CD14-positive monocyte (primary cell): ENCODE results near the gene TMEM59L. TPM values are rescaled to one million over a fixed set of nuclear protein-coding genes. Genes with fewer than 3 reads are reported as not detected.

Experiments
- DNase-seq, 3 donors: peaks; one replicate each; pipeline ENCODE4 v3.0.0-alpha.2; 2011 to 2022
- H2AFZ ChIP-seq: 2 replicates; pipeline ENCODE4 v1.6.0; 2012; ENCODE audit warnings: mild to moderate bottlenecking, low read depth, low read length, inconsistent platforms; ENCODE audit not compliant: insufficient read depth, poor library complexity, severe bottlenecking
- H3K27ac ChIP-seq, 2 donors: 1 replicate in 1 of 2; 2 replicates in 1 of 2; pipeline ENCODE4 v1.5.1; 2012 to 2013; ENCODE audit warnings: low read length in 2 of 2, control low read depth in 1 of 2, inconsistent platforms in 1 of 2, low read depth in 1 of 2, mild to moderate bottlenecking in 1 of 2
- H3K27me3 ChIP-seq, 2 donors: one replicate each; pipeline versions ENCODE4 v1.6.0 to v1.6.1; 2011 to 2013; ENCODE audit warnings: low read length in 2 of 2; ENCODE audit not compliant: control insufficient read depth in 2 of 2, insufficient read depth in 2 of 2
- H3K36me3 ChIP-seq, 2 donors: replicated peaks in 1 of 2; 1 replicate in 1 of 2; 2 replicates in 1 of 2; pipeline versions ENCODE4 v1.5.1 to v1.6.1; 2012 to 2013; ENCODE audit warnings: low read length in 2 of 2, control low read depth in 1 of 2, inconsistent platforms in 1 of 2, mild to moderate bottlenecking in 1 of 2; ENCODE audit not compliant: insufficient read depth in 2 of 2, control insufficient read depth in 1 of 2
- H3K4me1 ChIP-seq, 2 donors: 1 replicate in 1 of 2; 2 replicates in 1 of 2; pipeline versions ENCODE4 v1.5.1 to v1.6.1; 2012 to 2013; ENCODE audit warnings: low read length in 2 of 2, control low read depth in 1 of 2, inconsistent platforms in 1 of 2, mild to moderate bottlenecking in 1 of 2, moderate library complexity in 1 of 2; ENCODE audit not compliant: insufficient read depth in 2 of 2, control insufficient read depth in 1 of 2
- H3K4me2 ChIP-seq: replicated peaks from 2 replicates; pipeline ENCODE3; 2012; ENCODE audit warnings: low read length, moderate library complexity, mild to moderate bottlenecking; ENCODE audit not compliant: poor library complexity, severe bottlenecking; ENCODE audit errors: extremely low read depth
- H3K4me3 ChIP-seq, 3 experiments: fragments of 200-600 bp in 1 of 3; sonication (generic) in 1 of 3; replicated peaks in 1 of 3; 1 replicate in 2 of 3; 2 replicates in 1 of 3; pipeline ENCODE4 v1.5.1; 2011 to 2013; ENCODE audit warnings: low read length in 3 of 3, mild to moderate bottlenecking in 3 of 3, control low read depth in 2 of 3, low read depth in 2 of 3, inconsistent platforms in 1 of 3, moderate library complexity in 1 of 3
- H3K79me2 ChIP-seq: 2 replicates; pipeline ENCODE4 v1.6.0; 2012; ENCODE audit warnings: mild to moderate bottlenecking, control low read depth, inconsistent platforms, low read length, moderate library complexity; ENCODE audit not compliant: insufficient read depth
- H3K9ac ChIP-seq: 2 replicates; pipeline ENCODE4 v1.6.0; 2017; ENCODE audit warnings: low read length, mild to moderate bottlenecking; ENCODE audit not compliant: insufficient read depth, poor library complexity, severe bottlenecking
- H3K9me3 ChIP-seq, 2 donors: replicated peaks in 1 of 2; 1 replicate in 1 of 2; 2 replicates in 1 of 2; pipeline versions ENCODE4 v1.5.1 to v1.6.1; 2012 to 2013; ENCODE audit warnings: low read length in 2 of 2, control low read depth in 1 of 2; ENCODE audit not compliant: control insufficient read depth in 1 of 2, insufficient read depth in 1 of 2
- H4K20me1 ChIP-seq: 2 replicates; pipeline ENCODE4 v1.6.0; 2012; ENCODE audit warnings: mild to moderate bottlenecking, low read length, control low read depth, moderate library complexity; ENCODE audit not compliant: insufficient read depth
- H3K27ac Mint-ChIP-seq, 7 donors: one replicate each; pipeline ENCODE4 v1.8.0; 2020; ENCODE audit warnings: mild to moderate bottlenecking in 7 of 7, mixed read lengths in 7 of 7, moderate library complexity in 6 of 7, inconsistent platforms in 2 of 7
- H3K27me3 Mint-ChIP-seq, 3 donors: one replicate each; pipeline ENCODE4 v1.8.0; 2021 to 2022; ENCODE audit warnings: low read depth in 3 of 3, mild to moderate bottlenecking in 3 of 3, mixed read lengths in 3 of 3, moderate library complexity in 3 of 3, inconsistent platforms in 1 of 3
- H3K36me3 Mint-ChIP-seq, 2 donors: one replicate each; pipeline ENCODE4 v1.8.0; 2020; ENCODE audit warnings: mixed read lengths in 2 of 2, inconsistent platforms in 1 of 2, mild to moderate bottlenecking in 1 of 2
- H3K4me1 Mint-ChIP-seq: one replicate; pipeline ENCODE4 v1.8.0; 2020; ENCODE audit warnings: mild to moderate bottlenecking, mixed read lengths
- H3K4me3 Mint-ChIP-seq, 2 donors: one replicate each; pipeline ENCODE4 v1.8.0; 2020; ENCODE audit warnings: mild to moderate bottlenecking in 2 of 2, mixed read lengths in 2 of 2, moderate library complexity in 1 of 2
- H3K9me3 Mint-ChIP-seq, 7 donors: one replicate each; pipeline ENCODE4 v1.8.0; 2020 to 2022; ENCODE audit warnings: mixed read lengths in 7 of 7, mild to moderate bottlenecking in 6 of 7, moderate library complexity in 6 of 7, inconsistent platforms in 2 of 7
- CTCF ChIP-seq: fragments of 200-600 bp; IDR thresholded peaks from one replicate; pipeline ENCODE4 v1.8.0; 2022; ENCODE audit warnings: antibody characterized with exemption, mild to moderate bottlenecking
- WGBS: methylation state at CpG from one replicate; pipeline ENCODE4 v1.1.5; 2013; ENCODE audit warnings: missing lambda C conversion rate; ENCODE audit not compliant: insufficient coverage; 5-methylcytosine and 5-hydroxymethylcytosine counted together
- intact Hi-C, 2 donors: fragments of 100-400 bp; cut with micrococcal nuclease; formaldehyde crosslinking; loops; one replicate each; pipeline versions ENCODE4 v1.15.0 to v1.15.1; 2023
- polyA plus RNA-seq, 3 donors: library from polyadenylated mRNA; depleted of rRNA in 1 of 3; unstranded in 2 of 3; stranded (reverse) in 1 of 3; fragments of 300-500 nt in 2 of 3; fragments of >200 nt in 1 of 3; fragmentation: Illumina TruSeq in 2 of 3; gene quantifications; 1 replicate in 2 of 3; 2 replicates in 1 of 3; pipeline ENCODE4 v1.2.3, GENCODE V29; 2012 to 2021

Gene TMEM59L
- polyA plus RNA-seq, 3 donors = not detected

GRCh38 chr19:18656337-18657086 is 43.8 kb downstream of the TMEM59L start:
- WGBS = 98% methylated on average over 6 of the region's 19 CpGs
- H3K27ac ChIP-seq = no peak overlapping the region
- Mint-ChIP-seq H3K27me3 (peaks cover 8 to 14% (median 9%) of the 10 kb centered on the region in 3 donors), H3K36me3 (peaks cover 2 to 17% of the 10 kb centered on the region in 2 donors), H3K27ac (peak overlapping the region in 2 of 7 donors; percentile 13 to 53), H3K9me3 (peaks cover 0 to under 1% (median 0%) of the 10 kb centered on the region in 7 donors), H3K4me3 (no peak overlapping the region), H3K4me1 (peaks cover 24% of the 10 kb centered on the region)
- H3K4me3 ChIP-seq = no peak overlapping the region
- peaks cover 64% of the 10 kb centered on the region for H4K20me1 ChIP-seq
- H3K4me1 ChIP-seq = peaks cover 9 to 14% of the 10 kb centered on the region in 2 donors
- no peak for TF ChIP-seq CTCF
- no peaks in the 10 kb centered on the region for H3K27me3 ChIP-seq
- no peak overlapping the region for H3K4me2 ChIP-seq
- H3K9me3 ChIP-seq = no peaks in the 10 kb centered on the region
- no peak overlapping the region for H3K9ac ChIP-seq
- no peaks in the 10 kb centered on the region for H3K36me3 ChIP-seq
- H3K79me2 ChIP-seq = no peaks in the 10 kb centered on the region
- intact Hi-C loops = loop anchor here in 1 of 2 donors (5.0 kb wide), 1 partner anchor 46 kb away; no protein-coding TSS in a partner anchor
- DNase-seq = no peak
- H2AFZ ChIP-seq = no peak overlapping the region

- H3K27ac ChIP-seq = no peak overlapping the region
- no peak for DNase-seq
- WGBS = 89% methylated on average over 17 of the region's 20 CpGs
These were observed 45.1 kb downstream of the TMEM59L start for GRCh38 chr19:18657590-18658365.

More at GRCh38 chr19:18657590-18658365, 45.1 kb downstream of the TMEM59L start:
- no peaks in the 10 kb centered on the region for H3K27me3 ChIP-seq
- H3K9ac ChIP-seq = no peak overlapping the region
- H3K36me3 ChIP-seq = no peaks in the 10 kb centered on the region
- H3K4me2 ChIP-seq = no peak overlapping the region
- peaks cover 9 to 13% of the 10 kb centered on the region in 2 donors for H3K36me3 Mint-ChIP-seq
- H3K4me3 Mint-ChIP-seq = no peak overlapping the region
- H2AFZ ChIP-seq = no peak overlapping the region
- peaks cover 25% of the 10 kb centered on the region for H3K4me1 Mint-ChIP-seq
- TF ChIP-seq CTCF = no peak
- intact Hi-C loops = loop anchor here in 1 of 2 donors (5.0 kb wide), 1 partner anchor 45 kb away; no protein-coding TSS in a partner anchor
- H3K27ac Mint-ChIP-seq = no peak overlapping the region
- peaks cover 9 to 14% of the 10 kb centered on the region in 2 donors for H3K4me1 ChIP-seq
- peaks cover 55% of the 10 kb centered on the region for H4K20me1 ChIP-seq
- H3K27me3 Mint-ChIP-seq = peaks cover 8 to 11% (median 9%) of the 10 kb centered on the region in 3 donors
- H3K79me2 ChIP-seq = no peaks in the 10 kb centered on the region
- peaks cover 0 to 5% (median 3%) of the 10 kb centered on the region in 7 donors for H3K9me3 Mint-ChIP-seq
- H3K4me3 ChIP-seq = no peak overlapping the region
- H3K9me3 ChIP-seq = no peaks in the 10 kb centered on the region
